Neural cell (in vitro differentiated cells): ENCODE measurements around the gene TULP4. TPM values are rescaled to one million over a fixed set of nuclear protein-coding genes. Genes with fewer than 3 reads are reported as not detected.

ENCODE experiments used
- H2AFZ ChIP-seq: fragments of 200-600, 300-800 bp; sonication (generic), shearing (Covaris generic); 2 replicates; pipeline ENCODE4 v1.6.0; 2014; ENCODE audit warnings: low read depth, mild to moderate bottlenecking, antibody characterized with exemption, low read length, moderate library complexity
- H3F3A ChIP-seq: fragments of 200-600 bp; shearing (Covaris generic); 2 replicates; pipeline ENCODE4 v1.6.1; 2016; ENCODE audit warnings: mild to moderate bottlenecking, moderate library complexity, mixed read lengths, antibody characterized with exemption, low read length; ENCODE audit not compliant: insufficient read depth, poor library complexity, severe bottlenecking
- H3K27ac ChIP-seq: fragments of 200-600, 300-800 bp; sonication (generic), shearing (Covaris generic); 2 replicates; pipeline ENCODE4 v1.5.1; 2014; ENCODE audit warnings: mild to moderate bottlenecking, low read length, moderate library complexity
- H3K27me3 ChIP-seq: fragments of 300-800, 200-600 bp; sonication (generic), shearing (Covaris generic); 2 replicates; pipeline ENCODE4 v1.6.0; 2014; ENCODE audit warnings: mild to moderate bottlenecking, low read depth, low read length, moderate library complexity; ENCODE audit not compliant: insufficient read depth
- H3K36me3 ChIP-seq: fragments of 300-800, 200-600 bp; sonication (generic), shearing (Covaris generic); 2 replicates; pipeline ENCODE4 v1.5.1; 2014; ENCODE audit warnings: mild to moderate bottlenecking, antibody characterized with exemption, low read length, moderate library complexity; ENCODE audit not compliant: insufficient read depth
- H3K4me2 ChIP-seq: fragments of 300-800, 200-600 bp; sonication (generic), shearing (Covaris generic); 2 replicates; pipeline ENCODE4 v1.6.0; 2014; ENCODE audit warnings: mild to moderate bottlenecking, low read length
- H3K4me3 ChIP-seq: fragments of 300-800, 200-600 bp; sonication (generic), shearing (Covaris generic); 2 replicates; pipeline ENCODE4 v1.5.1; 2014; ENCODE audit warnings: mild to moderate bottlenecking, low read length, moderate library complexity
- H3K79me2 ChIP-seq: fragments of 200-600 bp; shearing (Covaris generic); replicated peaks from 2 replicates; pipeline ENCODE4 v1.6.0; 2014; ENCODE audit warnings: mild to moderate bottlenecking, low read length, moderate library complexity; ENCODE audit not compliant: insufficient read depth
- H3K9ac ChIP-seq: fragments of 300-800, 200-600 bp; sonication (generic), shearing (Covaris generic); 2 replicates; pipeline ENCODE4 v1.6.1; 2016; ENCODE audit warnings: mild to moderate bottlenecking, low read length, mixed read lengths
- H3K9me2 ChIP-seq: fragments of 200-600 bp; shearing (Covaris generic); 2 replicates; pipeline ENCODE4 v1.6.1; 2016; ENCODE audit warnings: mild to moderate bottlenecking, low read length, mixed read lengths; ENCODE audit not compliant: insufficient read depth
- H3K9me3 ChIP-seq: fragments of 200-600, 300-800 bp; sonication (generic), shearing (Covaris generic); 2 replicates; pipeline ENCODE4 v1.6.1; 2016; ENCODE audit warnings: mild to moderate bottlenecking, mixed run types, low read length, moderate library complexity, mixed read lengths
- H4K20me1 ChIP-seq: fragments of 200-600 bp; shearing (Covaris generic); 2 replicates; pipeline ENCODE4 v1.6.1; 2016; ENCODE audit warnings: mild to moderate bottlenecking, mixed run types; ENCODE audit not compliant: insufficient read depth
- EP300 ChIP-seq: fragments of 450-650 bp; conservative IDR thresholded peaks from 2 replicates; pipeline ENCODE4 v1.6.1; 2014; ENCODE audit warnings: antibody characterized with exemption, mild to moderate bottlenecking, moderate library complexity; ENCODE audit not compliant: poor library complexity, severe bottlenecking
- EZH2 ChIP-seq: fragments of 200-600, 300-800 bp; shearing (Covaris generic), sonication (generic); IDR thresholded peaks from 2 replicates; pipeline ENCODE4 v1.6.1; 2014; ENCODE audit warnings: antibody characterized with exemption, low read length, borderline replicate concordance, mild to moderate bottlenecking; ENCODE audit not compliant: insufficient read depth, poor library complexity, severe bottlenecking
- MXI1 ChIP-seq: fragments of 450-650 bp; conservative IDR thresholded peaks from 2 replicates; pipeline ENCODE4 v1.6.1; 2014; ENCODE audit warnings: antibody characterized with exemption, mild to moderate bottlenecking; ENCODE audit not compliant: poor library complexity, severe bottlenecking
- POLR2AphosphoS5 ChIP-seq: IDR thresholded peaks from 2 replicates; pipeline ENCODE4 v1.6.1; 2012
- RAD21 ChIP-seq: fragments of 450-650 bp; conservative IDR thresholded peaks from 2 replicates; pipeline ENCODE4 v1.6.1; 2014; ENCODE audit warnings: antibody characterized with exemption, mild to moderate bottlenecking, moderate library complexity
- SMC3 ChIP-seq: fragments of 450-650 bp; conservative IDR thresholded peaks from 2 replicates; pipeline ENCODE4 v1.6.1; 2014; ENCODE audit warnings: antibody characterized with exemption, mild to moderate bottlenecking, moderate library complexity; ENCODE audit not compliant: poor library complexity
- TAF1 ChIP-seq: IDR thresholded peaks from 2 replicates; pipeline ENCODE4 v1.6.1; 2012; ENCODE audit warnings: low read depth
- polyA plus RNA-seq: library from polyadenylated mRNA; depleted of rRNA; stranded (reverse); fragments of >200 nt; gene quantifications from 2 replicates; pipeline ENCODE4 v1.2.3, GENCODE V29; 2014
- TF ChIP-seq, protein P1 (sequence below): fragments of 450-650 bp; IDR thresholded peaks from 2 replicates; pipeline ENCODE4 v1.5.1; 2014; ENCODE audit warnings: antibody characterized with exemption, mild to moderate bottlenecking, moderate library complexity; ENCODE audit not compliant: poor library complexity, severe bottlenecking
- TF ChIP-seq, protein P2 (sequence below): IDR thresholded peaks from 2 replicates; pipeline ENCODE4 v1.6.1; 2012; ENCODE audit warnings: borderline replicate concordance

Gene TULP4
- polyA plus RNA-seq, 1 donor from 2014 or later, result 30.6 TPM

DNA sequence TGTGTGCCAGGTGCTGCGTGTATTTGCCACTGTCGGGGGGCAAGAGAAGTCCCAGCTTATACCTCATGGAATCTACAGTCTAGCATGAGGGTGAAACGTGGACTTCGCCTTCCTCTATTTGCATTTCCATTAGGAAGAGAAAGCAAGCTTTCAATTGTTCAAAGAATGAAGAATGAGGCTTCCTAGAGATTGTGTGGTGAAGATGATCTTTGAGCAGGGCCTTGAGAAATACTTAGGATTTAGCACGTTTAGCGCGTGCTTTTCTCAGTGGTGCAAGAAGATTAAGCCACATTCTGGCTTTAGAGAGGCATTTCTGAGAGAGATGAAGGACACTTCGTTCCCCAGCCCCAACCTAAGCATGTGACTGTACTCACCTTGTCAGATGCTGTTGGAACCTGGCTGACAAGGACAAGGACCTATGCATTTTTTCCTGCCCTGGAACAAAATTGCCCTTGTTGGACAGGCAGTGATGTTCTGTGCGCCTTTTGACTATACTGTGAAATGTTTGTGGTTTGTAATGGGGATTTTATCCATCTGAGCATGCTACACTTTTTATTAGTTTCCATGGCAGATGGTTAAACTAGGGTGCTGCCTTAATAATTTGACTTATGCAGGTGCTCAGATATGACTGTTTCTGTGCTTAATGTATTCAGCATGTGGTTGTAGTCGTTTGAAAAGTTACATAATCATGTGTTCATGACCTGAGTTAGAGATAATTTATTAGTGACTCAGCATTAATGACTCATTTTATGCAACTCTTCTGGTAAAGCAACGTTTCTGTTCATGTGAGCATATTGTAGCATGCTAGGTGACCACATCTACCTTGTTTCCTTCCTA lies 10.7 kb downstream of the TULP4 start:
- H3K4me2 ChIP-seq, result no peak overlapping the region
- no peaks in the 10 kb centered on the region for H3F3A ChIP-seq
- H3K79me2 ChIP-seq, result peaks cover 67% of the 10 kb centered on the region
- H2AFZ ChIP-seq, result no peak overlapping the region
- H3K9ac ChIP-seq, result no peak overlapping the region
- no peaks in the 10 kb centered on the region for H3K27me3 ChIP-seq
- H3K36me3 ChIP-seq, result no peaks in the 10 kb centered on the region
- no peaks in the 10 kb centered on the region for H3K9me3 ChIP-seq
- H3K4me3 ChIP-seq, result no peak overlapping the region
- no peak overlapping the region for H3K27ac ChIP-seq
- no peaks in the 10 kb centered on the region for H4K20me1 ChIP-seq
- no peaks in the 10 kb centered on the region for H3K9me2 ChIP-seq
- TF ChIP-seq EZH2 (no peak), TAF1 (no peak), SMC3 (no peak), RAD21 (no peak), EP300 (no peak), MXI1 (no peak), POLR2AphosphoS5 (no peak)
- TF ChIP-seq, protein P1, sequence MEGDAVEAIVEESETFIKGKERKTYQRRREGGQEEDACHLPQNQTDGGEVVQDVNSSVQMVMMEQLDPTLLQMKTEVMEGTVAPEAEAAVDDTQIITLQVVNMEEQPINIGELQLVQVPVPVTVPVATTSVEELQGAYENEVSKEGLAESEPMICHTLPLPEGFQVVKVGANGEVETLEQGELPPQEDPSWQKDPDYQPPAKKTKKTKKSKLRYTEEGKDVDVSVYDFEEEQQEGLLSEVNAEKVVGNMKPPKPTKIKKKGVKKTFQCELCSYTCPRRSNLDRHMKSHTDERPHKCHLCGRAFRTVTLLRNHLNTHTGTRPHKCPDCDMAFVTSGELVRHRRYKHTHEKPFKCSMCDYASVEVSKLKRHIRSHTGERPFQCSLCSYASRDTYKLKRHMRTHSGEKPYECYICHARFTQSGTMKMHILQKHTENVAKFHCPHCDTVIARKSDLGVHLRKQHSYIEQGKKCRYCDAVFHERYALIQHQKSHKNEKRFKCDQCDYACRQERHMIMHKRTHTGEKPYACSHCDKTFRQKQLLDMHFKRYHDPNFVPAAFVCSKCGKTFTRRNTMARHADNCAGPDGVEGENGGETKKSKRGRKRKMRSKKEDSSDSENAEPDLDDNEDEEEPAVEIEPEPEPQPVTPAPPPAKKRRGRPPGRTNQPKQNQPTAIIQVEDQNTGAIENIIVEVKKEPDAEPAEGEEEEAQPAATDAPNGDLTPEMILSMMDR, result no peak
- TF ChIP-seq, protein P2, sequence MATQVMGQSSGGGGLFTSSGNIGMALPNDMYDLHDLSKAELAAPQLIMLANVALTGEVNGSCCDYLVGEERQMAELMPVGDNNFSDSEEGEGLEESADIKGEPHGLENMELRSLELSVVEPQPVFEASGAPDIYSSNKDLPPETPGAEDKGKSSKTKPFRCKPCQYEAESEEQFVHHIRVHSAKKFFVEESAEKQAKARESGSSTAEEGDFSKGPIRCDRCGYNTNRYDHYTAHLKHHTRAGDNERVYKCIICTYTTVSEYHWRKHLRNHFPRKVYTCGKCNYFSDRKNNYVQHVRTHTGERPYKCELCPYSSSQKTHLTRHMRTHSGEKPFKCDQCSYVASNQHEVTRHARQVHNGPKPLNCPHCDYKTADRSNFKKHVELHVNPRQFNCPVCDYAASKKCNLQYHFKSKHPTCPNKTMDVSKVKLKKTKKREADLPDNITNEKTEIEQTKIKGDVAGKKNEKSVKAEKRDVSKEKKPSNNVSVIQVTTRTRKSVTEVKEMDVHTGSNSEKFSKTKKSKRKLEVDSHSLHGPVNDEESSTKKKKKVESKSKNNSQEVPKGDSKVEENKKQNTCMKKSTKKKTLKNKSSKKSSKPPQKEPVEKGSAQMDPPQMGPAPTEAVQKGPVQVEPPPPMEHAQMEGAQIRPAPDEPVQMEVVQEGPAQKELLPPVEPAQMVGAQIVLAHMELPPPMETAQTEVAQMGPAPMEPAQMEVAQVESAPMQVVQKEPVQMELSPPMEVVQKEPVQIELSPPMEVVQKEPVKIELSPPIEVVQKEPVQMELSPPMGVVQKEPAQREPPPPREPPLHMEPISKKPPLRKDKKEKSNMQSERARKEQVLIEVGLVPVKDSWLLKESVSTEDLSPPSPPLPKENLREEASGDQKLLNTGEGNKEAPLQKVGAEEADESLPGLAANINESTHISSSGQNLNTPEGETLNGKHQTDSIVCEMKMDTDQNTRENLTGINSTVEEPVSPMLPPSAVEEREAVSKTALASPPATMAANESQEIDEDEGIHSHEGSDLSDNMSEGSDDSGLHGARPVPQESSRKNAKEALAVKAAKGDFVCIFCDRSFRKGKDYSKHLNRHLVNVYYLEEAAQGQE, result no peak

- Histone ChIP-seq H3K9ac (no peak overlapping the region), H3K27ac (no peak overlapping the region), H3K4me2 (no peak overlapping the region), H3K4me3 (no peak overlapping the region), H3K79me2 (peaks cover 64% of the 10 kb centered on the region), H4K20me1 (no peaks in the 10 kb centered on the region), H3F3A (no peaks in the 10 kb centered on the region), H2AFZ (no peak overlapping the region), H3K9me2 (no peaks in the 10 kb centered on the region), H3K9me3 (no peaks in the 10 kb centered on the region), H3K27me3 (no peaks in the 10 kb centered on the region), H3K36me3 (no peaks in the 10 kb centered on the region)
- TF ChIP-seq POLR2AphosphoS5 (no peak), EP300 (no peak), MXI1 (no peak), EZH2 (no peak), TAF1 (no peak), SMC3 (no peak), RAD21 (no peak)
- TF ChIP-seq, protein P2, result no peak
- TF ChIP-seq, protein P1, result no peak
Observed at GRCh38 chr6:158323561-158323958, 11.3 kb downstream of the TULP4 start.
